Right kidney (tissue), 1 donor: Measurements from ENCODE around the gene PDGFC.

Source experiments
- DNase-seq: peaks from one replicate; pipeline ENCODE4 v3.0.0-alpha.2; 2016

Gene PDGFC

DNA sequence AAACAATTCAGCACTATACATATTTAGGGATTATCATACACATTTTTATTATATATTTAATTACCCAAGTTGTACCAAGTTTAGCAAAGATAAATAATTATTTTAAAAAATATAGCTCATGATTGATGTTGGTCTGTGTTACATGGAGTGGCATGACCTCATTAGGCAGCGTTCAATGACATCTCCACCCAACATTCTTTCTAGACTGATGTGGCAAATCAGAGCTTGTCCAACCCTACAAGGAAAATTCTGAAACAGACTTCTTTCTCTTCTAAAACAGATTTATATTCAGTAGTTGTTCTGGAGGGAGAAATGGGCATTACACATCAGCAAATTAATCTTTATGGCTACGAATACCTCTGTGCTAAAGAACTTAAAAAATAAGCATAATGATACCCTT is 189.7 kb downstream of the PDGFC start:
- no peak for DNase-seq

DNA sequence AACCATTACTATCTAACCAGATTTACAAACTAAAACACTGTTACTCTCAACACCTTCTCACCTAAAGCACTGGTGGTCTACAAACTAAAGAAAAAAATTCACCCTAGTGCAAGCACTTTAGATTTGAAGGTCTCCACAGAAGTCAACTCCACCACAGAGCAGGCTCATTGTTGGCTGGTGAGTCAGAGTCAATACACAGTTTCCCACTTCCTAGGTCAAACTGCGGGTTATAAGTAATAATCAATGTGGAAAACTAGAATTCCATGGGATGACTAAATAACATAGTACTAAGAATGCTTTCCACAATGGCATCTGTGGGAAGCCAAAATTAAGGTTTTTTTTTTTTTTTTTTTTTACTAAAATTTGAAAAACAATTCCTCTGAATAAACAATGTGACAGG is 191.8 kb downstream of the PDGFC start:
- DNase-seq, result no peak

DNA sequence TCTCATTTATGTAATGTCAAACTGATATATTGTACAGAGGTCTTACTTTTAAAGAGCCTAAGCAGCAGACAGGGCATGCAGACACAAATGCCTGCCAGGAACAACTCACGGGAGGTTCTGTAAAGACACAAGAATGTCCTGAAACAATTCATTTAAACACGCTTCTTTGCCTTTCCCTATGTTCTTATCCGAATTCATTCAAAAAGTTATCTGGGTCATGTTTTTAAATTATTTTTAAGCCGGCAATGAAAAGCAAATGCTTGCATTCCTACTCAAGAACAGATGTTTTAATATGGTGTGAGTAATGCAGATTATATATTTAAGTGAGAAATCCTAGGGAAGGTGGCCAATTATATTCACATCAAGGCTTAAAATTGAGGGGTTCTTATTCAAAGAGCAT is 192.6 kb downstream of the PDGFC start:
- no peak for DNase-seq

DNA sequence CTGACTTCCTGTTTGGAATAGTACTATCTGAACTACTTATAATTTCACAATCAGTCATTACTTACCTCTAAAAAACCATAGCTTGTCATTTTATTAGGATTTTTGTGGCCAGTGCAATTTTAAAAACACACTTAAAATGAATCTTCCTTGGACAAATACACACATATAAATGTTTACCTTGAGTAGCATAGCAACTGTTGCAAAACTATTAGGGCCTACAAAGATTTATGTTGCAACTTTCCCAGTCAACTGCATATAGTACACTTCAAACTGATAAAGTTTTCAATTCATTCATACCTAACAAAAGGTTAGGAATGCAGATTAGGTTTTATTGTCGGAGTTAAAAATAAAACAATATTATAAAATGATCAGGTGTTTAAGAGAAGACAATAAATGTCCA is 193.0 kb downstream of the PDGFC start:
- no peak for DNase-seq

DNA sequence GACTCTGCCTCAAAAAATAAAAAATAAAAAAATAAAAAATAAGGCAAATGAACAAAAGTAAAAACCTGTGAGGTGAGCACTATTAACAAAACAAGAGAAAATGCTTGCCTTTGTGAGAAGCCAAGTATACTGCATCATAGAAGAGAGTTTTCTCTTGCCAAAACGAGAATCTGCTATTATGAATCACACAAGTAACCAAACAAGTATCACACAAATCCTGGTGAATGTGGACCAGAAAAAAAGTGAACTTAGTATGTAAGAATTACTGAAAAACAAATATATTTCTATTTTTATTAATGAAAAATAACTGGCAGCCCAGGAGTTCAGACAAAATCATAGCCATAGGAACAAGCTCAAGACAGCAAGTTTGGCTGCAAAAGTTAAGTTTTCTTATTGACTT is 193.5 kb downstream of the PDGFC start:
- DNase-seq, result no peak

DNA sequence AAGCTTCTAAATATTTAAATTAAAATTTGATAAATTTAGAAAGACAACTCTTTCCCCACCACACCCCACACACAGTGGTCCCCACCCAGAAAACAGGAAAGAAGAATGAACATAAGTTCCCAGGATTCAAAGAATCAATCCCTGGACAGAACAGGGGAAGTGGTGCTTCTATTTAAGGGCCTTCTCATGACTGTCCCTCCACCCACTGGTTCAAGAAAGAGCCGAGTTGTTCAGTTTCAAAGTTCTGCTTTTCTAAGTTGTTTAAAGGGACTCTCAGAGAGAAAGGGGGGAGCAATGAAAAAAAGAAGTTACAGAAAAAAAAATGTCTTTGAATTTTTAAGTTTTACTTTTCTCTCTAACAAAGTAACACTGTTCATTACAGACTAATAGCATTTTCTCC is 195.8 kb downstream of the PDGFC start:
- no peak for DNase-seq

DNA sequence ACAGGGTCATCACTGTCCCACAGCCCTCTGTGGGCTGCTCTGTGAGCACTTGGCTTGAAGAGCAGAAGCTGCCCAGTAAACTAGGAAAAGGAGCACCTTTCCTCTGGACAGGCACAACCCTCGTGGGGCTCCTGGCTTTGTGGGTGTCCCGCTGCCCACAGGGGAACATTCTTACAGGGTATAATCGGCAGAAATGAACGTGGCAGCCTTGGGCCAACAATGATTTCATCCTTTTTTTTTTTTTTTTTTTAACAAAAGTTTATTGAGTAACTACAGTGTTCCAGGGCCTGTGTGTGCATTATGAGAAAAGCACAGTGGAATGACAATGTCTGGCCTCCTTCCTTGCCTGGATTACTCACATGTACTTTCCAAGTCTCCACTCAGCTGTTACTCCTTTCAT is 197.2 kb downstream of the PDGFC start:
- DNase-seq, result no peak

DNA sequence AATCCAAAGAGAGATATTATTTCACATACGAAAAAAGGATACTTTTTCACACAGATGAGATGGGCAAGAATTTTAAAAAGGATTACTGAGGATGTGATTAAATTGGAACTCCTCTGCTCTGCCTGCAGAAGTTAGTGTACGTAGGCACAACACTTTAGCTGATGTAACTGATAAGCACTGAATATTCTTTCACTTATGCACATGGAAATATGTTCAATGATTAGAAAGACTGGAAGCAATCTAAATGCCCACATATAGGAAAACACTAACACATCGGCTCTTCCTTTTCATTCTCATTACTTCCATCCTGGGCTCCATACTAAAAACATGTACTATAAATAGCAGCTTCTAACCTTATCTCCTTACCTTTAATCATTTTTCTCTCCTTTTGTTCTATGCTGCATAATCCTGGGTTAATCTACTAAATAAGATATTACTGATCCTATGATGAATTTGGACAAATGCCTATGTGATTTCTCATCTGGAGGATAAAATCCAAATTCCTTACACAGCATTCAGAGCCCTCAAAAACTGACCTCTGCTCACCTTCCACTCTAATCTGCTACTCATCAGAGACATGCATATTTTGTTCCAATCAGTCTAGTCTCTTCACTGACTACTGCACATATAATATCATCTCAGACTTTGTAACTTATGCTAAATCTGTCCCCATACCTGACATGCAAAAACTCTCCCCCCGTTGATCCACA is 197.8 kb downstream of the PDGFC start:
- DNase-seq, result no peak

DNA sequence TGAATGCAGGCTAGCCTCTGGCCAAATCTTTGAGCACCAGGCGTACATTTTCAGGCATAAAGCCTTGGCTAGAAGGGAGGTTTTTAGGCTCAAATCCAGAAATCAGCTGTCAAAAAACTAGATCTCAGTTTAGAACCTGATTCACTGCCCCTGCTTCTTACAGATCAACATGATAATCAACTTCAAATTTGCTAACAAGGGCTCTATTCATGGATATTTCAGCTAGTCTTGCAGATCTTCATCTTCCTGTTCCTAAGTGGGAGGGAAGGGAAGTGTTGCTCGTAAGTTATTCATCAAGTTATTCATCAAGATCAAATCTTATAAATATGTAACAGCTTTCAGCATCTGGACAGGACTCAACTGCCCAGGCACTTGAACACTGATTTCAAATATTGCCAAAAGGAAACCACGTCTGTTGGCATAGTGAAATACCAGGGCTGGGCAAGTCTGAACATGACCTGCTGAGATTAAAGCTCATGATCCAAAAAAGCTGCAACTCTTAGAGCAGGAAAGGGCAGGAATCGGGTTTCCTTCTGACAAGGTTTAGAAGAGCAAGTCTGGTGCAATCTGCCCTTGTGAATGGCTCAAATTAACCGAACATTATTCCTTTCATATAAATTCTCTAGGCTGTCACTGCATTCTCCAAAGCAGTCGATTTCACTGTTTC is 200.3 kb downstream of the PDGFC start:
- DNase-seq, result peak; percentile 20

DNA sequence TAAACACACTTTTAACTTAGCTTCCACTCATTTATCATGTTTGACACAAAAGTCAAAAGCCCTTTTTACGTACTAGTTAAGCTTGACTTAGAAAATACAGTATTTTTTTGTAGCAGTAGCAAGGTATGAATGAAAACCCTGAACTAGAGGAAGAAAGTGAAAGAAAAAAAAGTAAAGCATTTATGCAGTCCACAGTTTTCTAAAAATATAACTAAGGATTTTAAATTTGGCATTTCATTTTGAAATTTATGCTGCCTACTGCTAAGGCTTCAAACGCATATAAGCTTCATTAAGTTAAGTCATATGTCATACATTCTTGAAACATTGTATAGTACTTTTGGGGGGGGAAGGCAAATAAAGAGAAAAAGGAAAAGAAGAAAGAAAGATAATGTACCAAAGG is 201.5 kb downstream of the PDGFC start:
- DNase-seq, result no peak

DNA sequence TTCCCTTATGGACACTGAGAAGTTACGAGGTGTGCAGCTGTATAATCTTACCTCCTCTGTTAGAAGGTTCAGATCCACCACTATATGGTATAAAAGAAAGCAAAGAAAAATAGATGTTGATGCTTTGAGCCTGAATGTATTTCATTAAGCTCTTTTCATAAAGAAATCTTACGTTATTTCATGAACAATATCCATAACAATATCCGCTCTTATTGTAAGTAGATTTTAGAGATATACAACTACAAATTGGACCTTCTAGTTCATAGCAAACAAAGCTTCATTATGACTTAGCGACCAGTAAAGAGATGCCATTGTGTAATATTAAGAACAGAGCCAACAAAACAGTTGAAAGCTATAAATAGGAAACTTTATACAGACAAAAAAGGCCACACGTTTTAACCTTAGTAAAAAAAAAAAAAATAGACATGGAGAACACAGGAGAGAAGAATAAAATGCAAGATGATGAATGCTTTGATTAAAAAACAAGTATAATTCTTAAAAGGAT is 203.6 kb downstream of the PDGFC start:
- no peak for DNase-seq

DNA sequence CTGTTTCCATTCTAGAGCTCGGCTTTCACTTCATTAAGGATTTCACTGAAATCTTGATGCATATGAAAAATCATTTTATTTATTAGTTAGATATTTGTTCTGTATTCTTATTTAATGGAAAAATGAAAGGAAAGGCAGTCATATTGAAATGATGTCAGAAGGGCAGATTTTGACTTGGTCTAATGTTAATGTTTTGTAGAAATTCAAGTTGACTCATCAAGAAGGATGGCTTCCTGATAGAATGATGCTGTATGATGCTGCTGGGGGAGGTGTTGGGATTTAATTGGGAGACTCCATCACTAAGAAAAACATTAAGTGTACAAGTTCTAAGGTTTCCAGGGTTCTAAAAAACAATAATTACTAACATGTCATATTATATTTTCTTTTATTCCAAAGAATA is 204.8 kb downstream of the PDGFC start:
- DNase-seq, result no peak

DNA sequence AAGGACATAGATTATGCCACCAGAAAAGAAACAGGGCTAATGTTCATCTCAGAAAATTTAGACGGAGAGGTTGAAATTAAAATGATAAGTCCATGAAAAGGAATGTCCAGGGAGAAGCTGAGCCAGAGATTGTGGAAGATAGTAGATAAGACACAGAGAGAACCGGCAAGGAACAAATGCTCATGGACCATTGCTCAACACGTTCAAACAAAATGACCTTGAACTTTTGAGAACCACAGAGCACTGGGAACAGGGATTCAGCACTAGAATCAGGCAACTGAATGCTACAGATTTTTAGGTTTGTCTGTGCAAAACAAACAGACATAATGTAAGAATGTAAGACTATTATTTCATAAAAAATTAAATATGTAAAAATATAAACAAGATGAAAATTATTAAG is 206.3 kb downstream of the PDGFC start:
- DNase-seq, result no peak

DNA sequence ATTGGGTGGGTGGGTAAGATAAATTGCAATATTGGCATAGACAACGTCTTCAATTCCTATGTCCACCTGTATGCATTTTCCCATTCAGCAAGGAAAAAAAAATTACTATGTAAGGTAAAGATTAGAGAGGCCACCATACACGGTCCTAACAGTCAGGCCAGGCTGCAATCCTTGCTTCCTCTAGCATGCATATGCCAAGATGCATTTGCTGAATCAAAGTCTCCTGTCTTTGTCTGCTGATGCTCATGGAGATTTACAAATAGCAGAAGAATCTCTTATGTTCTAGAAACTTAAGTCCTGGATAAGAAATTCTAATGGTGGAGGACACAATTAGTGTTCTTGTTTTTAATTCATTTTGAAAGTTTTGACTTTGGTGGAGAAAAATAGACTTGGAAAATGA is 206.8 kb downstream of the PDGFC start:
- no peak for DNase-seq

DNA sequence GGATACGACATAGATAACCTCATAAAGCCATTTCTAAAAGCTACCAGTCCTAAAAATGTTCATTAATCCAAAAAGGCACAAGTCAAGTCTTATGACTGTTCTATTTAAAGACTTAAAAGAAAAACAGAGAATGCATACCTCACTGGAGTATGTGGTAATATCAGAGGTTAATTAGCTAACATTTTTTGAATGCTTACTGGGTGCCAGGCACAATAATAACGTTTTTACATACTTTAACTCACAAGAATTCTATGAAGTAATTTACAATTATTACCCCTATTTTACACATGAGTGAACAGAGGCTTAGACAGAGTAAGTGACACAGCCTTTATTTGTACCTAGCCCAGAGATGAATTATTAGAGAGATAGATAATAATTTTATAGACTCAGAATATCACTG is 207.5 kb downstream of the PDGFC start:
- DNase-seq, result no peak

DNA sequence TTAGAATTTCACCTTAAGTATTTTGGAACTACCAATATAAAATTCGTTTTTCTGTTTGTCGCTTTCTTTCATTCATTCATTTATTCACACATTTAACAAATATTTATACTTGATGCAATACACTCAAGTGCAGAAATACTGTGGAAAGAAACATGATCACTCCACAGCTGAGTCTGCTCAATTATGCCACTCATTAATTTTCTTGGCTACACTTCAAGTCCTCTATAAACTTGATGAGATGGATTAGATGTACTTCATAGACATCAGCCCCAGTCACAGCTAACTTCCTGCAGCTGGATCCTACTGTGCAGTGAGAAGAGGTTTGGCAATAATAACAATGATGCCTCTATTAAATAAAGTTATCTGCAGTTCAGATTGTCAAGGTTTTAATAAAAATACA is 208.1 kb downstream of the PDGFC start:
- DNase-seq, result no peak

DNA sequence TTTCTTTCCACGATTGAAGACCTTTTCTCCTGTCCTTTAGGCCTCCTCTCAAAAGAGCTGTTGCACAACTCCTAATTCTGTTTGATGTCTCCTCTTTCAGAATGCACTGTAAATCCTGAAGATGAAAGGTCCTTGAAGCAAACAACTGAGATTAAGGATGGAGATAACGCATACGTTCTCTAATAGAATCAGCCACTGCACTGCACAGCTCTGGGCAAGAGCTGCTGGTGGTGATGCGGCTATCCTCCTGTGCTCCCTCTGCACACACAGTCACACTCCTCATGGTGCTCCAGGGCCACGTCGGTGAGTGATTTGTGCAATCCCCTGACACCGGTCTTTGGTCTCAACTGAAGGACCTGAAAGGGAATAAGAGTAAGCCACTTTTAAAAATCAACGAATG is 208.7 kb downstream of the PDGFC start:
- DNase-seq, result peak; percentile 21

DNA sequence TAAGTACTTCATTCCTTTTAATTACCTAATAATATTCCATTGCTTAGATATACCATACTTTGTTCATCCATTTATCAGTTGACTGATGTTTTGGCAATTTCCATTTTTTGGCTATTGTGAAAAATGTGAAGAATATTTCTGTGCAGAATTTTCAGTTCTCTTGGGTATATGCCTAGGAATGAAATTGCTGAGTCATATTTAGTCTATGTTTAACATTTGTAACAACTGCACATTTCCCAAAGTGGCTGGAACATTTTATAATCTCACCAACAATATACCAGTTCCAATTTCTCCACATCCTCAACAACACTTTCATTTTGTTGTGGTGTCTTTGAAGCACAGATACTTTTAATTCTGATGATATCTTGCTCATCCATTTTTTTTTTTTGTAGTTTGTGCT is 215.5 kb downstream of the PDGFC start:
- DNase-seq, result no peak

DNA sequence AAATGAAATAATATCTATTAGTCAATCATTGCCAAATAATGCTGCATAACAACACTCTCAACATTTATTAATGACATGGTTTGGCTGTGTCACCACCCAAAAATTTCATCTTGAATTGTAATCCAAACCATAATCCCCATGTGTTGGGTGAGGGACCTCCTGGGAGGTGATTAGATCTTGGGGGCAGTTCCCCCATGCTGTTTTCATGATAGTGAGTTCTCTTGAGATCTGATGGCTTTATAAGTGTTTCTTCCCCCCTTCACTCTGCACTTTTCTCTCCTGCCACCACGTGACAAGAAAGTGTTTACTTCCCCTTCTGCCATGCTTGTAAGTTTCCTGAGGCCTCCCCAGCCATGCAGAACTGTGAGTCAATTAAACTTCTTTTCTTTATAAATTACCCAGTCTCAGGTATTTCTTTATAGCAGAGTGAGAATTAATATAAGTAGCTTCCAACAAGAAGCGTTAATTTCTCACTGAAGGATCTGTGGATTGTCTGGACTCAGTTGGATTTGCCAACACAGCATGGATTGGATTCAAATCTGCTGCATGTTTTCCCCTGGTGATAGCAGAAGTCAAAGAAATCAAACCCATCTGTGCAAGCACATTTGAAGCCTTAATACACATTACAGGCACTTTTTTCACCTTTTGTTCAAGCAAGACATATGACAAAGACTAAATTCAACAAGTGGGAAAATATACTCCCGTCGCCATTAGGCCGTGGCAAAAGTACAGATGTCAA is 216.6 kb downstream of the PDGFC start:
- no peak for DNase-seq

DNA sequence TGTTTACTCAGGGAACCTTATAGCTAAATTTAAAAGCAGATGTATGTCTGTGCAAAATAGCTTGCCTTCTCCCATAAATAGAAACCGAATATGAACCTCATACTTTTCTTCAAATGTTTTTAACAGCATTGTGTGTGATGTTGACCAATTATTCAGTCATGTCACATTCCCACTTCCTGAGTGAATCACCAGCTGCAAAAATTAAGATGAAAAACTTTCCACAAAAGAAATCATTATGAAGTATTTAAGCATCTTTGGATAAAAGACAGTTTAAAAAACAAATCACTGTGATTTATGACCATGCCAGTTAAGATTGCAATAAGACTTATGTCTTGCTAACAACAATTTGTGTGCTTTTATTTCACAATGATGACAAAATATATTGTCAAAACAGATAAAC is 220.1 kb downstream of the PDGFC start:
- no peak for DNase-seq

DNA sequence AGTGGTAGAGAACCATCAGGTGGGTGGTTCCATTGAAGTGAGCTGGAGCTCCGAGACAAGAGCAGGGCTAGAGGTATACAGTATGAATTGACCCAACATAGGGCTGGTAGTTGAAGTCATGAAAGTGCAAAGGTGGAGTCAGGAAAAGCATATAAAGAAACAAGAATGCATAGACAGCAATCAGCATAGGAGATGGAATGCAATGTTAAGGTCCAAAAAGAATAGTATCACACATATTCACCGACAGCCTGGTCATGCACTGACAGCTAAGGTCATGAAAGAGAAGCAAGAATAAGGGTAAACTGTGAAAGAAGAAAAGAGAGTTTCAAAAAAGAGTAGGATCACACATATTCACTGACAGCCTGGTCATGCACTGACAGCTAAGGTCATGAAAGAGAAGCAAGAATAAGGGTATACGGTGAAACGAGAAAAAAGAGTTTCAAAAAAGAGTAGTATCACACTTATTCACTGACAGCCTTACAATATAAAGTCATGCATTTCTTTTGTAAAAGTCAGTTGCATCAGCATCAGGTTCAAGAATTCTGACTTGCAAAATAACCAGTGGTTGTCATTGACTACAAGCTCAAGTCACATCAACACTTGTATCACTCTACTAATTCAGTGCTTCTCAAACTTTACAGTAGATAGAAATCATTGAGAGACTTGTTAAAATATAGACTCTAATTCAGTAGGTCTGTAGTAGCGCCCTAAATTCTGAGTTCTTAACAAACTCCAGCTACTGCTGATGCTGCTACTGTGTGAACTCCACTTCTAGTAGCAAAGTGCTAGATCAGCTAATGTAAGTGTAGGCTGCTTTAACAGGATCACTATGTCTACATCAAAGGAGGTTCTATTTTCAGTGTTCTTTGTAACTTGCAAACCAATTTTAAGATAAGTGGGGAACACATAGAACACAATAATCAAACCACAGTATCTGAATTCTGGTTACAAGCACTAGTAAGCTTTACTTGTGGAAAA is 221.9 kb downstream of the PDGFC start:
- DNase-seq, result no peak

DNA sequence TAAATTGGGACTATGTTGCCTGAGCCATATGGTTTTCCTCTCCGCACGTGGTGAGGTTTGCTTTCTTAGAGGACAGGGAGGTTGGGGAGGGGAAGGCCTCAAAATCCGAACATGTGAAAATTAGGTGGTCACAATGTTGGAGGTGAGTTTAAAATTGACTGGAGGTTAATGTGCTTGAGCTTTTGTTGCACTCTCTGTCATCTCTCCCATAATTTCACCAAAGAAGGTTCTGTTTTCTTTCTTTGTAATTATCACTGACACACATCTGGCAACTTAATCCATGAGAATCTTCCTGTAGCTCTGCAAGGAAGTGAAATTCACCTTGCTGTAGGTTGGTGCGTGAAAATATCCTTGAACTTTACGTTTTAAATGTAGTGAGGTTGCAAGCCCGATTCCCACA is 225.5 kb downstream of the PDGFC start:
- no peak for DNase-seq
